OCI-LY1 (cell line): Measurements from ENCODE around the gene IQSEC1.
"Not testable (repeated sequence)": the region's sequence is repeated elsewhere in the genome, so short reads cannot be mapped to it uniquely, and the experiment has no call there.

Source experiments
- CTCF ChIP-seq: fragments of 200-600 bp; sonication (generic), shearing (Covaris generic); IDR thresholded peaks from 2 replicates; pipeline ENCODE4 v1.5.1; 2017; ENCODE audit warnings: mild to moderate bottlenecking, antibody characterized with exemption, low read length, moderate library complexity, mixed read lengths
- EZH2 ChIP-seq: fragments of 200-600 bp; sonication (generic), shearing (Covaris generic); IDR thresholded peaks from 2 replicates; pipeline ENCODE4 v1.8.0; 2017; ENCODE audit warnings: borderline replicate concordance, mixed run types, mild to moderate bottlenecking, antibody characterized with exemption, low read length, moderate library complexity, mixed read lengths

GRCh38 chr3:12881858-12882257 is 191.4 kb downstream of the IQSEC1 start:
- 0 out of 2 replicates have a peak, but pooled peaks have one; percentile 8 for TF ChIP-seq CTCF
- not testable (repeated sequence) for TF ChIP-seq EZH2
